ENCODE measurements around the gene EPS8L2. TPM values are rescaled to one million over a fixed set of nuclear protein-coding genes. Genes with fewer than 3 reads are reported as not detected.
A peak's percentile ranks its signal among the peaks of the same experiment; 100 is the strongest.
"Not testable (repeated sequence)": the region's sequence is repeated elsewhere in the genome, so short reads cannot be mapped to it uniquely, and the experiment has no call there.

The EPS8L2 gene
- total RNA-seq, 1 donor from 2014 or later = 155 TPM

DNA sequence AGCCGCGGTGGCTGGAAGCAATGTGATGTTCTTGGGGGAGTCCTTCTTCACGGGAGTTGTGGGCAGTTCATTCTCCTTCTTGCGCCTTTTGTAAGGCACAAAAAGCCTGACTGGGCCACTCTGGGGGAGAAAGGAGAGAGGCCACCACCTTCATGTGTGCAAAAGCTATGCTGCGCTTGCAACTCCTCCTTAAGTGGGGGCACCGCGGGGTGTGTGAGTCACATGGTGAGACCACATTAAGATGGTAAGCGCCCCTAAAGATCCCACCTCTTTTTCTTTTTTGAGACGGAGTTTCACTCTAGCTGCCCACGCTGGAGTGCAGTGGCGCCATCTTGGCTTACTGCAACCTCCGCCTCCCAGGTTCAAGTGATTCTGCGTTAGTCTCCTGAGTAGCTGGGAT is 25.1 kb upstream of the EPS8L2 start:
- TF ChIP-seq, protein P1, sequence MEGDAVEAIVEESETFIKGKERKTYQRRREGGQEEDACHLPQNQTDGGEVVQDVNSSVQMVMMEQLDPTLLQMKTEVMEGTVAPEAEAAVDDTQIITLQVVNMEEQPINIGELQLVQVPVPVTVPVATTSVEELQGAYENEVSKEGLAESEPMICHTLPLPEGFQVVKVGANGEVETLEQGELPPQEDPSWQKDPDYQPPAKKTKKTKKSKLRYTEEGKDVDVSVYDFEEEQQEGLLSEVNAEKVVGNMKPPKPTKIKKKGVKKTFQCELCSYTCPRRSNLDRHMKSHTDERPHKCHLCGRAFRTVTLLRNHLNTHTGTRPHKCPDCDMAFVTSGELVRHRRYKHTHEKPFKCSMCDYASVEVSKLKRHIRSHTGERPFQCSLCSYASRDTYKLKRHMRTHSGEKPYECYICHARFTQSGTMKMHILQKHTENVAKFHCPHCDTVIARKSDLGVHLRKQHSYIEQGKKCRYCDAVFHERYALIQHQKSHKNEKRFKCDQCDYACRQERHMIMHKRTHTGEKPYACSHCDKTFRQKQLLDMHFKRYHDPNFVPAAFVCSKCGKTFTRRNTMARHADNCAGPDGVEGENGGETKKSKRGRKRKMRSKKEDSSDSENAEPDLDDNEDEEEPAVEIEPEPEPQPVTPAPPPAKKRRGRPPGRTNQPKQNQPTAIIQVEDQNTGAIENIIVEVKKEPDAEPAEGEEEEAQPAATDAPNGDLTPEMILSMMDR (IDR thresholded peaks at IDR 0.05) = no peak
- no peak for ATAC-seq
- intact Hi-C loops (cut with DNase I) = no loop called here
- Histone ChIP-seq H3K27ac (no peak overlapping the region), H3K4me1 (no peaks in the 10 kb centered on the region), H3K9me3 (no peaks in the 10 kb centered on the region), H3K4me3 (no peak overlapping the region), H3K27me3 (no peaks in the 10 kb centered on the region), H3K36me3 (peaks cover 68% of the 10 kb centered on the region)
- DNase-seq = no peak

DNA sequence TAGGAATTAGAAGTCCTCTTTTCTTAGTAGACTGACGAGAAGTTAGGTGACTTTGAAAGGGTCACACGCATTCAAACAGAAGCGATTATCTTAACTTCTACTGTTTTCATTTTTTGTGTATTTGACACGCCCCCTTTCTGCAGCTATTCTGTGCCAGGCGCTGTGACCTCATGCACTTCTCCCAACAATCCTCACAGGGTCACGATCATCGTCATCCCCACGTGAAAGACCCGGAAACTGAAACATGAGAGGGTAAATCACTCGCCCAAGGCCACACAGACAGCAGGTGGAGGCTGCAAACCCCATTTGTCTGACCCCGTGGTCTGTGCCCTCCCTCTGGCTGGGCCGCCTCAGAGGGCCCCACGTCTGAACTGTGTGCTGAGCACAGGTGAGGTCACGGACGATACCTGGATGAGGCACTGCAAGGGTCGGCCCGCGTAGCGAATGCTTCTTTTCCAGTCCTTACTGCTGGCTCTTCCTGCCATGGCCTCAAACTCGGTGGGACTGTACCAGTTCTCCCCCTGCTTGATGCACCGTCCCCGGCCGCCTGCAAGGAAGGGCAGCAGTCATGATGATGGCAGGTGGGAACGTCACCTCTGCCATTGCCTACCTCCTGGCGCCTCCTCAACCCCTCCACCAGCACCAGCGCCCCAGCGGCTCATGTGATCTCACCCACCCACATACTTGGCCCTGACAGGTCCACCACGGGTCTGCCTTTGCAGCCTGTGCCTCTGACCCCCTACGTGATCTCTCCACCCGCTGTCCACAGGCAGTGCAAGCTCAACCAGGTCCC is 19.4 kb upstream of the EPS8L2 start:
- H3K27ac ChIP-seq = no peak overlapping the region
- H3K4me3 ChIP-seq = no peak overlapping the region
- H3K36me3 ChIP-seq = peaks cover 75% of the 10 kb centered on the region
- ATAC-seq (no peak), DNase-seq (no peak)
- no peaks in the 10 kb centered on the region for H3K27me3 ChIP-seq
- intact Hi-C loops (cut with DNase I) = no loop called here
- H3K4me1 ChIP-seq = no peaks in the 10 kb centered on the region
- H3K9me3 ChIP-seq = no peaks in the 10 kb centered on the region
- TF ChIP-seq, protein P1 (IDR thresholded peaks at IDR 0.05) = no peak

DNA sequence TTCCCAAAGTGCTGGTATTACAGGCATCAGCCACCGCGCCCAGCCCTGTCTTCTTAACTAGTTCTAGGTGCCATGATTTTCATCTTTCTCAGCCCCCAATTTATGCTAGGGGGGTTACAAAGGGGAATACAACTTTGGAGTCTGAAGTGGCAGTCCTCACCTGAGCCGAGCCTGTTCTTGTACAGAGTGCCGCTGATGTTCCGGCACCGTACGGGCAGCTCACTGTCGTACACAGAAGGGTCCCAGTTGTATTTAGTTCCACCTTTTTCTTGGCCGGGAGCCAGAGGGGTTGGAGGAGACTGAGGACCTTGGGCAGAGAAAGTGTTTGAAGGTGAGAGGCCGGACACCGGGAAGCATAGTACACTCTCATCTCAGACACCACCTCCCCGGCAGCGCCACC is 18.3 kb upstream of the EPS8L2 start:
- H3K27me3 ChIP-seq = no peaks in the 10 kb centered on the region
- H3K4me1 ChIP-seq = peaks cover under 1% of the 10 kb centered on the region
- peaks cover 71% of the 10 kb centered on the region for H3K36me3 ChIP-seq
- intact Hi-C loops (cut with DNase I) = no loop called here
- H3K9me3 ChIP-seq = no peaks in the 10 kb centered on the region
- ATAC-seq (no peak), DNase-seq (no peak)
- H3K27ac ChIP-seq = no peak overlapping the region
- no peak overlapping the region for H3K4me3 ChIP-seq
- TF ChIP-seq, protein P1 (IDR thresholded peaks at IDR 0.05) = no peak

DNA sequence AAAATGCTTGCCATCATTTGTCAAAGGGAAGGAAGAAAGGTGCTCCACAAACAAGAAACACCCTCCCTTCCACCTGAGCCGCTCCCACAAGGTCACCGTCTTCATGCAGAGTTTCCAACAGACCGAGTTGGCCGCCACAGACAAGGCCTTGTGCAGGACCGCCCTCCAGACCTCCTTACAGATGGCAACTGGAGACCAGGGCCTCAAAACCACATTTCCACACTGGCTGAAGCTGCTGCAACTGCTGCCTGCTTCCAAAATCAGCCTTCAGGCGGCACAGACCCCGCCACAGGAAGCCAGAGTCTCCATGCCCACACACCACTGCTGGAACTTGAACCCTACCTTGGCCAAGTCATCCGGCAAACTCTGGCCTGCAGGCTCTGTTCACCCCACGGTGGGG is 17.4 kb upstream of the EPS8L2 start:
- Histone ChIP-seq H3K27ac (no peak overlapping the region), H3K4me1 (peaks cover 10% of the 10 kb centered on the region), H3K36me3 (peaks cover 64% of the 10 kb centered on the region), H3K27me3 (no peaks in the 10 kb centered on the region), H3K9me3 (no peaks in the 10 kb centered on the region), H3K4me3 (no peak overlapping the region)
- ATAC-seq (no peak), DNase-seq (no peak)
- intact Hi-C loops (cut with DNase I) = no loop called here
- TF ChIP-seq, protein P1 (IDR thresholded peaks at IDR 0.05) = no peak

DNA sequence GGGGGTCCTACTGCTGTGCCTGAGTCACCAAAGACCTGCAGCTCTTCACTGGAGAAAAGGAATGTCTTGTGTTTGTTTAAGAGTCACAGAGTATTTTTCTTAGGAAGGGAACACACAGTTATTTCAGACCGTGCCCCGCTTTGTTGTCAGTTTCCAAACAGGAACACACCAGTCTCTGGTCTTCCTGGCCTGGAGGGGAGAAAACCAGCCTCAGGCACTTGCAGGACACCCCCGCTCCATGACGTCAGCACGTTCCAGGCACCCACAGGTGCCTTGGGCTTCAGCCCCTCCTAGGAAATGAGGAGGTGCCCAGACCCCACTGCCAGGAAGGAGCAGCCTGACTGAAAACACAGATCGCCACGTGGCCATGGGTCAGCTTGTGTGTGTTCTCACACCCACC is 16.4 kb upstream of the EPS8L2 start:
- intact Hi-C loops (cut with DNase I) = no loop called here
- Histone ChIP-seq H3K27me3 (no peaks in the 10 kb centered on the region), H3K36me3 (peaks cover 55% of the 10 kb centered on the region), H3K27ac (no peak overlapping the region), H3K9me3 (no peaks in the 10 kb centered on the region), H3K4me1 (peaks cover 13% of the 10 kb centered on the region), H3K4me3 (no peak overlapping the region)
- TF ChIP-seq, protein P1 (IDR thresholded peaks at IDR 0.05) = no peak
- ATAC-seq = peak; percentile 33
- DNase-seq = no peak

DNA sequence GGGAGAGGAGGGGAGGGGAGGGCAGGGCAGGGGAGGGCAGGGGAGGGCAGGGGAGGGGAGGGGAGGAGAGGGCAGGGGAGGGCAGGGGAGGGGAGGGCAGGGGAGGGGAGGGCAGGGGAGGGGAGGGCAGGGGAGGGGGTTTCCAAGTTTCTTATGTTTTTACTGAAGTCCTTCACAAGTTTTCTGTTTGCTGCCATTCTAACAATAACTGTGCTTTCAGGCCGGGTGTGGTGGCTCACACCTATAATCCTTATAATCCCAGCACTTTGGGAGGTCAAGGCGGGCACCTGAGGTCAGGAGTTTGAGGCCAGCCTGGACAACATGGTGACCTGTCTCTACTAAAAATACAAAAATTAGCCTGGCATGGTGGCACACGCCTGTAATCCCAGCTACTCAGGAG is 15.8 kb upstream of the EPS8L2 start:
- H3K9me3 ChIP-seq; ATAC-seq; H3K27ac ChIP-seq; intact Hi-C loops (cut with DNase I); H3K4me3 ChIP-seq; H3K27me3 ChIP-seq; DNase-seq: not testable (repeated sequence)
- Histone ChIP-seq H3K36me3 (peaks cover 49% of the 10 kb centered on the region), H3K4me1 (peaks cover 13% of the 10 kb centered on the region)
